HG03558 (cell line): ENCODE data around the gene VCX2.
"Not testable (repeated sequence)": the region's sequence is repeated elsewhere in the genome, so short reads cannot be mapped to it uniquely, and the experiment has no call there.

ENCODE experiments used
- ATAC-seq: cut with Tn5 transposase; IDR thresholded peaks from one replicate; pipeline ENCODE4 v1.9.1; 2021; ENCODE audit warnings: moderate number of reproducible peaks; ENCODE audit not compliant: unreplicated experiment; ENCODE audit errors: extremely low read depth

The VCX2 gene

GRCh38 chrX:8171169-8171568 lies at the start of gene VCX2:
TSS of gene VCX2 (minus strand) at chrX:8171267. CDS start at chrX:8170643, 624 bp downstream.
- ATAC-seq: not testable (repeated sequence)

- no peak for ATAC-seq
Measured at GRCh38 chrX:8204943-8205342, 33.9 kb upstream of the VCX2 start.

GRCh38 chrX:8204169-8204935 lies 33.3 kb upstream of the VCX2 start:
- no peak for ATAC-seq

GRCh38 chrX:8201896-8202331 lies 30.8 kb upstream of the VCX2 start:
- no peak for ATAC-seq

- no peak for ATAC-seq
Measured at GRCh38 chrX:8196776-8197175, 25.7 kb upstream of the VCX2 start.

- ATAC-seq: no peak
Measured at GRCh38 chrX:8194216-8194615, 23.1 kb upstream of the VCX2 start.

GRCh38 chrX:8192276-8192675 lies 21.2 kb upstream of the VCX2 start:
- no peak for ATAC-seq

- ATAC-seq: no peak
Measured at GRCh38 chrX:8191022-8191421, 20.0 kb upstream of the VCX2 start.

- ATAC-seq: no peak
Measured at GRCh38 chrX:8190341-8190830, 19.3 kb upstream of the VCX2 start.

- no peak for ATAC-seq
Measured at GRCh38 chrX:8189096-8189830, 18.2 kb upstream of the VCX2 start.

- no peak for ATAC-seq
Measured at GRCh38 chrX:8183346-8183745, 12.3 kb upstream of the VCX2 start.

- ATAC-seq: no peak
Measured at GRCh38 chrX:8179656-8180055, 8.6 kb upstream of the VCX2 start.

- ATAC-seq: not testable (repeated sequence)
Measured at GRCh38 chrX:8154011-8154410, 17.1 kb downstream of the VCX2 start.

GRCh38 chrX:8147226-8147625 lies 23.8 kb downstream of the VCX2 start:
- ATAC-seq: no peak

GRCh38 chrX:8144925-8145324 lies 26.1 kb downstream of the VCX2 start:
- ATAC-seq: no peak

- no peak for ATAC-seq
Measured at GRCh38 chrX:8141896-8142295, 29.2 kb downstream of the VCX2 start.

GRCh38 chrX:8140986-8141744 lies 29.9 kb downstream of the VCX2 start:
- no peak for ATAC-seq

GRCh38 chrX:8139716-8140115 lies 31.4 kb downstream of the VCX2 start:
- no peak for ATAC-seq

- ATAC-seq: no peak
Measured at GRCh38 chrX:8138252-8138651, 32.8 kb downstream of the VCX2 start.

- no peak for ATAC-seq
Measured at GRCh38 chrX:8126648-8127047, 44.4 kb downstream of the VCX2 start.

GRCh38 chrX:8126092-8126491 lies 45.0 kb downstream of the VCX2 start:
- ATAC-seq: no peak
